WTC11 (cell line): ENCODE results near the gene NFKBIE. TPM values are rescaled to one million over a fixed set of nuclear protein-coding genes. Genes with fewer than 3 reads are reported as not detected.

Experiments used
- ATAC-seq: fragments of 200-7000 bp; cut with Tn5 transposase; 2 replicates; pipeline ENCODE4 v1.10.0; 2021; ENCODE audit warnings: mild to moderate bottlenecking, moderate library complexity
- CTCF ChIA-PET: fragments of 300-600 bp; sonication (Branson Sonifier 250); formaldehyde crosslinking; loops from one replicate; lab custom pipeline; 2021; ENCODE audit warnings: antibody characterized with exemption; lab: Charles Lee
- POLR2A ChIA-PET: fragments of 350-600 bp; sonication (Branson Sonifier 250); formaldehyde crosslinking; loops from one replicate; lab custom pipeline; 2021; ENCODE audit warnings: antibody characterized with exemption; lab: Charles Lee
- DNase-seq: peaks from one replicate; pipeline ENCODE4 v3.0.0; 2021; ENCODE audit warnings: low spot score
- H3K27ac Mint-ChIP-seq: 2 replicates; pipeline ENCODE4 v1.8.0; 2021; ENCODE audit warnings: mixed read lengths
- H3K27me3 Mint-ChIP-seq: 2 replicates; pipeline ENCODE4 v1.8.0; 2021; ENCODE audit warnings: low read depth, mild to moderate bottlenecking, moderate library complexity, mixed read lengths
- H3K36me3 Mint-ChIP-seq: 2 replicates; pipeline ENCODE4 v1.8.0; 2021; ENCODE audit warnings: mixed read lengths
- H3K4me1 Mint-ChIP-seq: 2 replicates; pipeline ENCODE4 v1.8.0; 2022; ENCODE audit warnings: mixed read lengths
- H3K4me3 Mint-ChIP-seq: 2 replicates; pipeline ENCODE4 v1.8.0; 2021; ENCODE audit warnings: mild to moderate bottlenecking, moderate library complexity, mixed read lengths
- H3K9me3 Mint-ChIP-seq: 2 replicates; pipeline ENCODE4 v1.8.0; 2021; ENCODE audit warnings: mixed read lengths
- AFF4 ChIP-seq: sonication (generic); formaldehyde crosslinking; IDR thresholded peaks from 2 replicates; pipeline ENCODE4 v1.8.1; 2023; ENCODE audit warnings: mild to moderate bottlenecking, missing genetic modification reagents, borderline replicate concordance
- ATF1 ChIP-seq: sonication (generic); formaldehyde crosslinking; IDR thresholded peaks from 2 replicates; pipeline ENCODE4 v1.8.1; 2023; ENCODE audit warnings: mild to moderate bottlenecking, moderate library complexity, missing genetic modification reagents
- ATF2 ChIP-seq: sonication (generic); formaldehyde crosslinking; IDR thresholded peaks from 2 replicates; pipeline ENCODE4 v1.8.1; 2022; ENCODE audit warnings: low read depth, missing genetic modification reagents, borderline replicate concordance
- E2F5 ChIP-seq: sonication (generic); formaldehyde crosslinking; IDR thresholded peaks from 2 replicates; pipeline ENCODE4 v1.8.1; 2022; ENCODE audit warnings: mild to moderate bottlenecking, moderate library complexity, missing genetic modification reagents
- EMX1 ChIP-seq: fragments of 250-450 bp; sonication (Bioruptor Pico); IDR thresholded peaks from 2 replicates; pipeline ENCODE4 v1.8.0; 2021; ENCODE audit warnings: mild to moderate bottlenecking
- ESRRA ChIP-seq: sonication (generic); formaldehyde crosslinking; IDR thresholded peaks from 2 replicates; pipeline ENCODE4 v1.8.1; 2022; ENCODE audit warnings: mild to moderate bottlenecking, missing genetic modification reagents, borderline replicate concordance
- MYBL2 ChIP-seq: sonication (generic); formaldehyde crosslinking; IDR thresholded peaks from 2 replicates; pipeline ENCODE4 v1.8.1; 2023; ENCODE audit warnings: mild to moderate bottlenecking, moderate library complexity, missing genetic modification reagents
- NFATC4 ChIP-seq: fragments of 250-450 bp; sonication (Bioruptor Pico); IDR thresholded peaks from 2 replicates; pipeline ENCODE4 v1.9.0; 2021; ENCODE audit warnings: mild to moderate bottlenecking
- NR2C2 ChIP-seq: sonication (generic); formaldehyde crosslinking; IDR thresholded peaks from 2 replicates; pipeline ENCODE4 v1.8.0; 2022; ENCODE audit warnings: mild to moderate bottlenecking, missing genetic modification reagents
- OVOL2 ChIP-seq: fragments of 250-450 bp; sonication (Bioruptor Pico); IDR thresholded peaks from 2 replicates; pipeline ENCODE4 v1.9.0; 2021; ENCODE audit warnings: mild to moderate bottlenecking, borderline replicate concordance
- RORB ChIP-seq: fragments of 250-450 bp; sonication (Bioruptor Pico); IDR thresholded peaks from 2 replicates; pipeline ENCODE4 v1.9.0; 2021; ENCODE audit warnings: mild to moderate bottlenecking
- SP1 ChIP-seq: sonication (generic); formaldehyde crosslinking; conservative IDR thresholded peaks from 2 replicates; pipeline ENCODE4 v1.8.1; 2022; ENCODE audit warnings: missing genetic modification reagents
- ZNF281 ChIP-seq: sonication (generic); formaldehyde crosslinking; IDR thresholded peaks from 2 replicates; pipeline ENCODE4 v1.8.0; 2023; ENCODE audit warnings: mild to moderate bottlenecking, missing genetic modification reagents
- total RNA-seq: library from RNA; stranded (reverse); gene quantifications from 3 replicates; pipeline ENCODE4 v1.2.3, GENCODE V29; 2021
- TF ChIP-seq, protein P1 (sequence below): sonication (generic); formaldehyde crosslinking; IDR thresholded peaks from 2 replicates; pipeline ENCODE4 v1.8.0; 2022; ENCODE audit warnings: mild to moderate bottlenecking, missing genetic modification reagents
- TF ChIP-seq, protein P2 (sequence below): sonication (generic); formaldehyde crosslinking; IDR thresholded peaks from 2 replicates; pipeline ENCODE4 v1.8.1; 2023; ENCODE audit warnings: mild to moderate bottlenecking, missing genetic modification reagents
- TF ChIP-seq, protein P3 (sequence below): fragments of 250-450 bp; sonication (Bioruptor Pico); IDR thresholded peaks from 2 replicates; pipeline ENCODE4 v1.9.0; 2021; ENCODE audit warnings: moderate library complexity, mild to moderate bottlenecking, inconsistent platforms, borderline replicate concordance
- TF ChIP-seq, protein P4 (sequence below): sonication (generic); formaldehyde crosslinking; IDR thresholded peaks from 2 replicates; pipeline ENCODE4 v1.8.0; 2023; ENCODE audit warnings: missing genetic modification reagents, mild to moderate bottlenecking, borderline replicate concordance
- TF ChIP-seq, protein P5 (sequence below): sonication (generic); formaldehyde crosslinking; IDR thresholded peaks from 2 replicates; pipeline ENCODE4 v1.8.0; 2022; ENCODE audit warnings: mild to moderate bottlenecking, missing genetic modification reagents

Gene NFKBIE
- total RNA-seq, 1 experiment from 2014 or later, result 10.3 TPM

DNA sequence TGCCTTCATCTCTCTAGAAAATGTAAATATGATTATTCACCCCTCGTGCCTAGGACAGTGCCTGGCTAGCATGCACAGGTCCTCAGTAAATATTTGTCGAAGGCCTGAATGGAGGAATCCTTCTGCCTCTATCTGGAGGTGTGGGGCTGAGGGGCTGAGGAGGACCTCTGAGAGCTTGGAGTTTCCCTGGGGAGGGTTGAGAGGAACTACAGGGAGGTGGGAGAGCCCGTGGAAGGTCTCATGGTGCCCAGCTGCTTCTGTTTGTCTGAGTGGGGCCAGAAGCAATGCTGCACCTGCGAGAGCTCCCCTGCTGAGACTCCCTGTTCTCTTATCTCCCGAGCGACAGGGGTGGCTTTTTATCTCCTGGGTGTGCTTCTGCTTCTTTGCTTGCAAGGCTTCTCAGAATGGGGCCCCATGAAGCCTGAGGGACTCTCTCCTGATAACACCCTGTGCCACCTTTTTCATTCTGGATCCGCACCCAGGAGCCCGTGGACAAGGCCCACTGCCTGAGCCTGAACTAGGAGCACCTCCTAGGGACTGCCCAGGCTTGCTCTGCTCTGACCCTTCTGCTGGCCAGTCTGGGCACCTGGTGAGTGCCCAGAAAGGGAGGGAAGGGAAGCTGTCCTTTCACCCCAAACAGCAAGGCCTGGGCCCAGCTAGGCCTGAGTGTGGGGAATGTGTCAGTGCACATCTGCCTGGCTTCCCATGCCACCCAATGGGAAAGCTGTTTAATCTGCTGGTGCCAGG, 39.6 kb downstream of the NFKBIE start (continued):
- no peak for TF ChIP-seq SP1 (CRISPR knock-in tag)
- TF ChIP-seq E2F5 (CRISPR knock-in tag), result no peak
- TF ChIP-seq ESRRA (CRISPR knock-in tag), result no peak
- no peak for TF ChIP-seq ATF2 (CRISPR knock-in tag)
- TF ChIP-seq NR2C2, result no peak
- no peak for TF ChIP-seq RORB
- no peak for TF ChIP-seq MYBL2 (CRISPR knock-in tag)
- TF ChIP-seq, protein P1, sequence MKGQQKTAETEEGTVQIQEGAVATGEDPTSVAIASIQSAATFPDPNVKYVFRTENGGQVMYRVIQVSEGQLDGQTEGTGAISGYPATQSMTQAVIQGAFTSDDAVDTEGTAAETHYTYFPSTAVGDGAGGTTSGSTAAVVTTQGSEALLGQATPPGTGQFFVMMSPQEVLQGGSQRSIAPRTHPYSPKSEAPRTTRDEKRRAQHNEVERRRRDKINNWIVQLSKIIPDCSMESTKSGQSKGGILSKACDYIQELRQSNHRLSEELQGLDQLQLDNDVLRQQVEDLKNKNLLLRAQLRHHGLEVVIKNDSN (CRISPR knock-in tag), result no peak
- TF ChIP-seq, protein P2, sequence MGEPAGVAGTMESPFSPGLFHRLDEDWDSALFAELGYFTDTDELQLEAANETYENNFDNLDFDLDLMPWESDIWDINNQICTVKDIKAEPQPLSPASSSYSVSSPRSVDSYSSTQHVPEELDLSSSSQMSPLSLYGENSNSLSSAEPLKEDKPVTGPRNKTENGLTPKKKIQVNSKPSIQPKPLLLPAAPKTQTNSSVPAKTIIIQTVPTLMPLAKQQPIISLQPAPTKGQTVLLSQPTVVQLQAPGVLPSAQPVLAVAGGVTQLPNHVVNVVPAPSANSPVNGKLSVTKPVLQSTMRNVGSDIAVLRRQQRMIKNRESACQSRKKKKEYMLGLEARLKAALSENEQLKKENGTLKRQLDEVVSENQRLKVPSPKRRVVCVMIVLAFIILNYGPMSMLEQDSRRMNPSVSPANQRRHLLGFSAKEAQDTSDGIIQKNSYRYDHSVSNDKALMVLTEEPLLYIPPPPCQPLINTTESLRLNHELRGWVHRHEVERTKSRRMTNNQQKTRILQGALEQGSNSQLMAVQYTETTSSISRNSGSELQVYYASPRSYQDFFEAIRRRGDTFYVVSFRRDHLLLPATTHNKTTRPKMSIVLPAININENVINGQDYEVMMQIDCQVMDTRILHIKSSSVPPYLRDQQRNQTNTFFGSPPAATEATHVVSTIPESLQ (CRISPR knock-in tag), result no peak
- TF ChIP-seq, all 79 proteins: peak for 0

- ChIA-PET CTCF (interaction anchor here (0.6 to 10.7 kb wide), 15 partner anchors 11 to 1158 kb away, joined by 3 to 174 read pairs (median 7); partner anchors contain the start of genes AARS2, HSP90AB1 and SLC35B2), POLR2A (interaction anchor here (1.0 to 5.7 kb wide), 6 partner anchors 9 to 52 kb away, joined by 3 to 63 read pairs (median 6); partner anchors contain the start of gene HSP90AB1)
- Mint-ChIP-seq H3K27ac (peak overlapping the region; percentile 90; the same call in 1 of the 2 replicates), H3K9me3 (no peaks in the 10 kb centered on the region), H3K36me3 (peaks cover 19% of the 10 kb centered on the region), H3K27me3 (no peaks in the 10 kb centered on the region), H3K4me1 (peaks cover 52% of the 10 kb centered on the region), H3K4me3 (peak overlapping the region; percentile 89)
- DNase-seq, result no peak
- no peak for ATAC-seq
- TF ChIP-seq EMX1 (CRISPR knock-in tag) (no peak), OVOL2 (CRISPR knock-in tag) (no peak), ATF1 (CRISPR knock-in tag) (no peak), AFF4 (CRISPR knock-in tag) (no peak), ZNF281 (CRISPR knock-in tag) (no peak), NFATC4 (CRISPR knock-in tag) (no peak)
- TF ChIP-seq, protein P3, sequence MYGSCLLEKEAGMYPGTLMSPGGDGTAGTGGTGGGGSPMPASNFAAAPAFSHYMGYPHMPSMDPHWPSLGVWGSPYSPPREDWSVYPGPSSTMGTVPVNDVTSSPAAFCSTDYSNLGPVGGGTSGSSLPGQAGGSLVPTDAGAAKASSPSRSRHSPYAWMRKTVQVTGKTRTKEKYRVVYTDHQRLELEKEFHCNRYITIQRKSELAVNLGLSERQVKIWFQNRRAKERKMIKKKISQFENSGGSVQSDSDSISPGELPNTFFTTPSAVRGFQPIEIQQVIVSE, result no peak
- TF ChIP-seq, protein P4, sequence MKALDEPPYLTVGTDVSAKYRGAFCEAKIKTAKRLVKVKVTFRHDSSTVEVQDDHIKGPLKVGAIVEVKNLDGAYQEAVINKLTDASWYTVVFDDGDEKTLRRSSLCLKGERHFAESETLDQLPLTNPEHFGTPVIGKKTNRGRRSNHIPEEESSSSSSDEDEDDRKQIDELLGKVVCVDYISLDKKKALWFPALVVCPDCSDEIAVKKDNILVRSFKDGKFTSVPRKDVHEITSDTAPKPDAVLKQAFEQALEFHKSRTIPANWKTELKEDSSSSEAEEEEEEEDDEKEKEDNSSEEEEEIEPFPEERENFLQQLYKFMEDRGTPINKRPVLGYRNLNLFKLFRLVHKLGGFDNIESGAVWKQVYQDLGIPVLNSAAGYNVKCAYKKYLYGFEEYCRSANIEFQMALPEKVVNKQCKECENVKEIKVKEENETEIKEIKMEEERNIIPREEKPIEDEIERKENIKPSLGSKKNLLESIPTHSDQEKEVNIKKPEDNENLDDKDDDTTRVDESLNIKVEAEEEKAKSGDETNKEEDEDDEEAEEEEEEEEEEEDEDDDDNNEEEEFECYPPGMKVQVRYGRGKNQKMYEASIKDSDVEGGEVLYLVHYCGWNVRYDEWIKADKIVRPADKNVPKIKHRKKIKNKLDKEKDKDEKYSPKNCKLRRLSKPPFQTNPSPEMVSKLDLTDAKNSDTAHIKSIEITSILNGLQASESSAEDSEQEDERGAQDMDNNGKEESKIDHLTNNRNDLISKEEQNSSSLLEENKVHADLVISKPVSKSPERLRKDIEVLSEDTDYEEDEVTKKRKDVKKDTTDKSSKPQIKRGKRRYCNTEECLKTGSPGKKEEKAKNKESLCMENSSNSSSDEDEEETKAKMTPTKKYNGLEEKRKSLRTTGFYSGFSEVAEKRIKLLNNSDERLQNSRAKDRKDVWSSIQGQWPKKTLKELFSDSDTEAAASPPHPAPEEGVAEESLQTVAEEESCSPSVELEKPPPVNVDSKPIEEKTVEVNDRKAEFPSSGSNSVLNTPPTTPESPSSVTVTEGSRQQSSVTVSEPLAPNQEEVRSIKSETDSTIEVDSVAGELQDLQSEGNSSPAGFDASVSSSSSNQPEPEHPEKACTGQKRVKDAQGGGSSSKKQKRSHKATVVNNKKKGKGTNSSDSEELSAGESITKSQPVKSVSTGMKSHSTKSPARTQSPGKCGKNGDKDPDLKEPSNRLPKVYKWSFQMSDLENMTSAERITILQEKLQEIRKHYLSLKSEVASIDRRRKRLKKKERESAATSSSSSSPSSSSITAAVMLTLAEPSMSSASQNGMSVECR (CRISPR knock-in tag), result no peak
- TF ChIP-seq, protein P5, sequence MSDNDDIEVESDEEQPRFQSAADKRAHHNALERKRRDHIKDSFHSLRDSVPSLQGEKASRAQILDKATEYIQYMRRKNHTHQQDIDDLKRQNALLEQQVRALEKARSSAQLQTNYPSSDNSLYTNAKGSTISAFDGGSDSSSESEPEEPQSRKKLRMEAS (CRISPR knock-in tag), result no peak
Observed at GRCh38 chr6:44224965-44225305, 40.4 kb downstream of the NFKBIE start.
